Measurements from ENCODE around the gene GAK.

GRCh38 chr4:801436-802124 lies 130.5 kb downstream of the GAK start:
- TF ChIP-seq MAX (IDR thresholded peaks at IDR 0.05; ENCODE audit: low read depth) (no peak), POLR2AphosphoS5 (IDR thresholded peaks at IDR 0.05; ENCODE audit: low read depth, low read length) (no peak), EP300 (IDR thresholded peaks at IDR 0.05; ENCODE audit: borderline replicate concordance in 1 of 2, low read depth in 1 of 2, low read length in 1 of 2) (no peak), NFIC (IDR thresholded peaks at IDR 0.05; ENCODE audit: borderline replicate concordance) (no peak), IRF3 (IDR thresholded peaks at IDR 0.05; ENCODE audit: low read depth, low read length) (no peak)
- TF ChIP-seq, protein P1, sequence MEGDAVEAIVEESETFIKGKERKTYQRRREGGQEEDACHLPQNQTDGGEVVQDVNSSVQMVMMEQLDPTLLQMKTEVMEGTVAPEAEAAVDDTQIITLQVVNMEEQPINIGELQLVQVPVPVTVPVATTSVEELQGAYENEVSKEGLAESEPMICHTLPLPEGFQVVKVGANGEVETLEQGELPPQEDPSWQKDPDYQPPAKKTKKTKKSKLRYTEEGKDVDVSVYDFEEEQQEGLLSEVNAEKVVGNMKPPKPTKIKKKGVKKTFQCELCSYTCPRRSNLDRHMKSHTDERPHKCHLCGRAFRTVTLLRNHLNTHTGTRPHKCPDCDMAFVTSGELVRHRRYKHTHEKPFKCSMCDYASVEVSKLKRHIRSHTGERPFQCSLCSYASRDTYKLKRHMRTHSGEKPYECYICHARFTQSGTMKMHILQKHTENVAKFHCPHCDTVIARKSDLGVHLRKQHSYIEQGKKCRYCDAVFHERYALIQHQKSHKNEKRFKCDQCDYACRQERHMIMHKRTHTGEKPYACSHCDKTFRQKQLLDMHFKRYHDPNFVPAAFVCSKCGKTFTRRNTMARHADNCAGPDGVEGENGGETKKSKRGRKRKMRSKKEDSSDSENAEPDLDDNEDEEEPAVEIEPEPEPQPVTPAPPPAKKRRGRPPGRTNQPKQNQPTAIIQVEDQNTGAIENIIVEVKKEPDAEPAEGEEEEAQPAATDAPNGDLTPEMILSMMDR (IDR thresholded peaks at IDR 0.05), result no peak

Measured in SK-N-SH (cell line).